Neural cell (in vitro differentiated cells): ENCODE measurements around the gene IGFBP2. TPM values are rescaled to one million over a fixed set of nuclear protein-coding genes. Genes with fewer than 3 reads are reported as not detected.

Source experiments
- H2AFZ ChIP-seq: fragments of 200-600, 300-800 bp; sonication (generic), shearing (Covaris generic); 2 replicates; pipeline ENCODE4 v1.6.0; 2014; ENCODE audit warnings: low read depth, mild to moderate bottlenecking, antibody characterized with exemption, low read length, moderate library complexity
- H3F3A ChIP-seq: fragments of 200-600 bp; shearing (Covaris generic); 2 replicates; pipeline ENCODE4 v1.6.1; 2016; ENCODE audit warnings: mild to moderate bottlenecking, moderate library complexity, mixed read lengths, antibody characterized with exemption, low read length; ENCODE audit not compliant: insufficient read depth, poor library complexity, severe bottlenecking
- H3K27ac ChIP-seq: fragments of 200-600, 300-800 bp; sonication (generic), shearing (Covaris generic); 2 replicates; pipeline ENCODE4 v1.5.1; 2014; ENCODE audit warnings: mild to moderate bottlenecking, low read length, moderate library complexity
- H3K27me3 ChIP-seq: fragments of 300-800, 200-600 bp; sonication (generic), shearing (Covaris generic); 2 replicates; pipeline ENCODE4 v1.6.0; 2014; ENCODE audit warnings: mild to moderate bottlenecking, low read depth, low read length, moderate library complexity; ENCODE audit not compliant: insufficient read depth
- H3K36me3 ChIP-seq: fragments of 300-800, 200-600 bp; sonication (generic), shearing (Covaris generic); 2 replicates; pipeline ENCODE4 v1.5.1; 2014; ENCODE audit warnings: mild to moderate bottlenecking, antibody characterized with exemption, low read length, moderate library complexity; ENCODE audit not compliant: insufficient read depth
- H3K4me2 ChIP-seq: fragments of 300-800, 200-600 bp; sonication (generic), shearing (Covaris generic); 2 replicates; pipeline ENCODE4 v1.6.0; 2014; ENCODE audit warnings: mild to moderate bottlenecking, low read length
- H3K4me3 ChIP-seq: fragments of 300-800, 200-600 bp; sonication (generic), shearing (Covaris generic); 2 replicates; pipeline ENCODE4 v1.5.1; 2014; ENCODE audit warnings: mild to moderate bottlenecking, low read length, moderate library complexity
- H3K79me2 ChIP-seq: fragments of 200-600 bp; shearing (Covaris generic); replicated peaks from 2 replicates; pipeline ENCODE4 v1.6.0; 2014; ENCODE audit warnings: mild to moderate bottlenecking, low read length, moderate library complexity; ENCODE audit not compliant: insufficient read depth
- H3K9ac ChIP-seq: fragments of 300-800, 200-600 bp; sonication (generic), shearing (Covaris generic); 2 replicates; pipeline ENCODE4 v1.6.1; 2016; ENCODE audit warnings: mild to moderate bottlenecking, low read length, mixed read lengths
- H3K9me2 ChIP-seq: fragments of 200-600 bp; shearing (Covaris generic); 2 replicates; pipeline ENCODE4 v1.6.1; 2016; ENCODE audit warnings: mild to moderate bottlenecking, low read length, mixed read lengths; ENCODE audit not compliant: insufficient read depth
- H3K9me3 ChIP-seq: fragments of 200-600, 300-800 bp; sonication (generic), shearing (Covaris generic); 2 replicates; pipeline ENCODE4 v1.6.1; 2016; ENCODE audit warnings: mild to moderate bottlenecking, mixed run types, low read length, moderate library complexity, mixed read lengths
- H4K20me1 ChIP-seq: fragments of 200-600 bp; shearing (Covaris generic); 2 replicates; pipeline ENCODE4 v1.6.1; 2016; ENCODE audit warnings: mild to moderate bottlenecking, mixed run types; ENCODE audit not compliant: insufficient read depth
- EP300 ChIP-seq: fragments of 450-650 bp; conservative IDR thresholded peaks from 2 replicates; pipeline ENCODE4 v1.6.1; 2014; ENCODE audit warnings: antibody characterized with exemption, mild to moderate bottlenecking, moderate library complexity; ENCODE audit not compliant: poor library complexity, severe bottlenecking
- EZH2 ChIP-seq: fragments of 200-600, 300-800 bp; shearing (Covaris generic), sonication (generic); IDR thresholded peaks from 2 replicates; pipeline ENCODE4 v1.6.1; 2014; ENCODE audit warnings: antibody characterized with exemption, low read length, borderline replicate concordance, mild to moderate bottlenecking; ENCODE audit not compliant: insufficient read depth, poor library complexity, severe bottlenecking
- MXI1 ChIP-seq: fragments of 450-650 bp; conservative IDR thresholded peaks from 2 replicates; pipeline ENCODE4 v1.6.1; 2014; ENCODE audit warnings: antibody characterized with exemption, mild to moderate bottlenecking; ENCODE audit not compliant: poor library complexity, severe bottlenecking
- POLR2AphosphoS5 ChIP-seq: IDR thresholded peaks from 2 replicates; pipeline ENCODE4 v1.6.1; 2012
- RAD21 ChIP-seq: fragments of 450-650 bp; conservative IDR thresholded peaks from 2 replicates; pipeline ENCODE4 v1.6.1; 2014; ENCODE audit warnings: antibody characterized with exemption, mild to moderate bottlenecking, moderate library complexity
- SMC3 ChIP-seq: fragments of 450-650 bp; conservative IDR thresholded peaks from 2 replicates; pipeline ENCODE4 v1.6.1; 2014; ENCODE audit warnings: antibody characterized with exemption, mild to moderate bottlenecking, moderate library complexity; ENCODE audit not compliant: poor library complexity
- TAF1 ChIP-seq: IDR thresholded peaks from 2 replicates; pipeline ENCODE4 v1.6.1; 2012; ENCODE audit warnings: low read depth
- polyA plus RNA-seq: library from polyadenylated mRNA; depleted of rRNA; stranded (reverse); fragments of >200 nt; gene quantifications from 2 replicates; pipeline ENCODE4 v1.2.3, GENCODE V29; 2014
- TF ChIP-seq, protein P1 (sequence below): IDR thresholded peaks from 2 replicates; pipeline ENCODE4 v1.6.1; 2012; ENCODE audit warnings: borderline replicate concordance
- TF ChIP-seq, protein P2 (sequence below): fragments of 450-650 bp; IDR thresholded peaks from 2 replicates; pipeline ENCODE4 v1.5.1; 2014; ENCODE audit warnings: antibody characterized with exemption, mild to moderate bottlenecking, moderate library complexity; ENCODE audit not compliant: poor library complexity, severe bottlenecking

Gene IGFBP2
- polyA plus RNA-seq, 1 donor from 2014 or later = 150 TPM

DNA sequence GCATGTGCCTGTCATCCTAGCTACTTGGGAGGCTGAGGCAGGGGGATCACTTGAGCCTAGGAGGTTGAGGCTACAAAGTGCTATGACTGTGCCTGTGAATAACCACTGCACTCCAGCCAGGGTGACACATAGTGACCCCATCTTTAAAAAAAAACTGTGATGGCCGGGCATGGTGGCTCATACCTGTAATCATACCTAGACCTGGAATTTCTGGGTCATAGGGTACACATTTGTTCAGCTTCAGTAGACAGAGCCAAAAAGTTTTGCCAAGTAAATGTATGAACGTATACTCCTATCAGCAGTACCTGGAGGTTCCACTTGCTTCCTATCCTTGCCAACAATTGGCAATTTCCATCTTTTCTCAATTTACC, 6.4 kb upstream of the IGFBP2 start:
- Histone ChIP-seq H3K4me3 (no peak overlapping the region), H3K9ac (no peak overlapping the region), H3K27me3 (no peaks in the 10 kb centered on the region), H3K36me3 (no peaks in the 10 kb centered on the region), H3K27ac (no peak overlapping the region), H3K9me2 (no peaks in the 10 kb centered on the region), H3F3A (no peaks in the 10 kb centered on the region), H3K9me3 (no peaks in the 10 kb centered on the region), H3K79me2 (no peaks in the 10 kb centered on the region), H4K20me1 (no peaks in the 10 kb centered on the region), H2AFZ (no peak overlapping the region), H3K4me2 (no peak overlapping the region)
- TF ChIP-seq RAD21 (no peak), SMC3 (no peak), POLR2AphosphoS5 (no peak), MXI1 (no peak), EZH2 (no peak), EP300 (no peak), TAF1 (no peak)
- TF ChIP-seq, protein P1, sequence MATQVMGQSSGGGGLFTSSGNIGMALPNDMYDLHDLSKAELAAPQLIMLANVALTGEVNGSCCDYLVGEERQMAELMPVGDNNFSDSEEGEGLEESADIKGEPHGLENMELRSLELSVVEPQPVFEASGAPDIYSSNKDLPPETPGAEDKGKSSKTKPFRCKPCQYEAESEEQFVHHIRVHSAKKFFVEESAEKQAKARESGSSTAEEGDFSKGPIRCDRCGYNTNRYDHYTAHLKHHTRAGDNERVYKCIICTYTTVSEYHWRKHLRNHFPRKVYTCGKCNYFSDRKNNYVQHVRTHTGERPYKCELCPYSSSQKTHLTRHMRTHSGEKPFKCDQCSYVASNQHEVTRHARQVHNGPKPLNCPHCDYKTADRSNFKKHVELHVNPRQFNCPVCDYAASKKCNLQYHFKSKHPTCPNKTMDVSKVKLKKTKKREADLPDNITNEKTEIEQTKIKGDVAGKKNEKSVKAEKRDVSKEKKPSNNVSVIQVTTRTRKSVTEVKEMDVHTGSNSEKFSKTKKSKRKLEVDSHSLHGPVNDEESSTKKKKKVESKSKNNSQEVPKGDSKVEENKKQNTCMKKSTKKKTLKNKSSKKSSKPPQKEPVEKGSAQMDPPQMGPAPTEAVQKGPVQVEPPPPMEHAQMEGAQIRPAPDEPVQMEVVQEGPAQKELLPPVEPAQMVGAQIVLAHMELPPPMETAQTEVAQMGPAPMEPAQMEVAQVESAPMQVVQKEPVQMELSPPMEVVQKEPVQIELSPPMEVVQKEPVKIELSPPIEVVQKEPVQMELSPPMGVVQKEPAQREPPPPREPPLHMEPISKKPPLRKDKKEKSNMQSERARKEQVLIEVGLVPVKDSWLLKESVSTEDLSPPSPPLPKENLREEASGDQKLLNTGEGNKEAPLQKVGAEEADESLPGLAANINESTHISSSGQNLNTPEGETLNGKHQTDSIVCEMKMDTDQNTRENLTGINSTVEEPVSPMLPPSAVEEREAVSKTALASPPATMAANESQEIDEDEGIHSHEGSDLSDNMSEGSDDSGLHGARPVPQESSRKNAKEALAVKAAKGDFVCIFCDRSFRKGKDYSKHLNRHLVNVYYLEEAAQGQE = no peak
- TF ChIP-seq, protein P2, sequence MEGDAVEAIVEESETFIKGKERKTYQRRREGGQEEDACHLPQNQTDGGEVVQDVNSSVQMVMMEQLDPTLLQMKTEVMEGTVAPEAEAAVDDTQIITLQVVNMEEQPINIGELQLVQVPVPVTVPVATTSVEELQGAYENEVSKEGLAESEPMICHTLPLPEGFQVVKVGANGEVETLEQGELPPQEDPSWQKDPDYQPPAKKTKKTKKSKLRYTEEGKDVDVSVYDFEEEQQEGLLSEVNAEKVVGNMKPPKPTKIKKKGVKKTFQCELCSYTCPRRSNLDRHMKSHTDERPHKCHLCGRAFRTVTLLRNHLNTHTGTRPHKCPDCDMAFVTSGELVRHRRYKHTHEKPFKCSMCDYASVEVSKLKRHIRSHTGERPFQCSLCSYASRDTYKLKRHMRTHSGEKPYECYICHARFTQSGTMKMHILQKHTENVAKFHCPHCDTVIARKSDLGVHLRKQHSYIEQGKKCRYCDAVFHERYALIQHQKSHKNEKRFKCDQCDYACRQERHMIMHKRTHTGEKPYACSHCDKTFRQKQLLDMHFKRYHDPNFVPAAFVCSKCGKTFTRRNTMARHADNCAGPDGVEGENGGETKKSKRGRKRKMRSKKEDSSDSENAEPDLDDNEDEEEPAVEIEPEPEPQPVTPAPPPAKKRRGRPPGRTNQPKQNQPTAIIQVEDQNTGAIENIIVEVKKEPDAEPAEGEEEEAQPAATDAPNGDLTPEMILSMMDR = no peak

DNA sequence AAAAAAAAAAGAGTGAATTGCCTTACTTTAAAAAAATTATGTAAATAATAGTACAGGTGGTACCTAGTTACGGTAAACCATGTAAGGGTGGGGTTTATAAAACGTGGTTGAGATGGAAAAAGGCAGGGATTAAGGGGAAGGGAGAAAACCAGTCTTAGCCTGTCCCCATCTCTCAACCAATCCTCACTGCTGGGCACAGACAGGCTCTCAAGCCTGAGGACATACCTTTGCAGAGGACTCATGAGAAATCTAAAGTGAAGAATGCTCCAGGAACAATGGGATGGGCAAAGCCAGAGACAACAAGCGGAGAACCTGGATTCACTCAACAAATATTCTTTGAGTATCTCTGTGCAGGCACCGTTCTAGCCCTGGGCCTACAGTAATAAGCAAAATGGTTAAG, 3.4 kb upstream of the IGFBP2 start:
- no peaks in the 10 kb centered on the region for H4K20me1 ChIP-seq
- H3K27ac ChIP-seq = no peak overlapping the region
- H3K9ac ChIP-seq = no peak overlapping the region
- no peak overlapping the region for H3K4me3 ChIP-seq
- H3K36me3 ChIP-seq = no peaks in the 10 kb centered on the region
- H2AFZ ChIP-seq = no peak overlapping the region
- H3K27me3 ChIP-seq = no peaks in the 10 kb centered on the region
- H3K9me2 ChIP-seq = no peaks in the 10 kb centered on the region
- no peaks in the 10 kb centered on the region for H3F3A ChIP-seq
- TF ChIP-seq MXI1 (no peak), TAF1 (no peak), RAD21 (no peak), EP300 (no peak), EZH2 (no peak), POLR2AphosphoS5 (no peak), SMC3 (no peak)
- TF ChIP-seq, protein P1 = no peak
- TF ChIP-seq, protein P2 = no peak
- no peaks in the 10 kb centered on the region for H3K79me2 ChIP-seq
- no peak overlapping the region for H3K4me2 ChIP-seq
- H3K9me3 ChIP-seq = no peaks in the 10 kb centered on the region
